Tibial nerve (tissue), 4 donors: ENCODE measurements around the gene IFITM10. TPM values are rescaled to one million over a fixed set of nuclear protein-coding genes. Genes with fewer than 3 reads are reported as not detected.

ENCODE experiments used
- DNase-seq, 2 donors: peaks; one replicate each; pipeline ENCODE4 v3.0.0-alpha.2; 2019; ENCODE audit warnings: low spot score in 2 of 2
- H3K27ac ChIP-seq, 4 donors: fragments of 200-600 bp; sonication (generic) in 3 of 4; one replicate each; pipeline ENCODE4 v1.5.1; 2017 to 2019; ENCODE audit warnings: mild to moderate bottlenecking in 1 of 4
- H3K27me3 ChIP-seq, 2 donors: fragments of 200-600 bp; sonication (generic) in 1 of 2; one replicate each; pipeline versions ENCODE4 v1.5.1 to v1.6.0; 2017 to 2019
- H3K36me3 ChIP-seq, 3 donors: fragments of 200-600 bp; sonication (generic); one replicate each; pipeline ENCODE4 v1.5.1; 2018 to 2019
- H3K4me1 ChIP-seq, 4 donors: fragments of 200-600 bp; sonication (generic) in 3 of 4; one replicate each; pipeline ENCODE4 v1.5.1; 2017 to 2019
- H3K4me3 ChIP-seq, 4 donors: fragments of 200-600 bp; sonication (generic) in 3 of 4; one replicate each; pipeline ENCODE4 v1.5.1; 2017 to 2019; ENCODE audit warnings: mild to moderate bottlenecking in 1 of 4, moderate library complexity in 1 of 4
- H3K9me3 ChIP-seq, 4 donors: fragments of 200-600 bp; sonication (generic) in 3 of 4; one replicate each; pipeline ENCODE4 v1.5.1; 2017 to 2019
- CTCF ChIP-seq, 5 experiments: fragments of 200-600 bp in 3 of 5; fragments of 450-650 bp in 2 of 5; sonication (generic) in 3 of 5; IDR thresholded peaks; one replicate each; pipeline ENCODE4 v1.5.1; 2016 to 2019; ENCODE audit warnings: antibody characterized with exemption in 5 of 5, mild to moderate bottlenecking in 3 of 5, moderate library complexity in 2 of 5
- EP300 ChIP-seq, 2 donors: sonication (generic); formaldehyde crosslinking; IDR thresholded peaks; one replicate each; pipeline ENCODE4 v1.6.1; 2017; ENCODE audit warnings: antibody characterized with exemption in 2 of 2, mild to moderate bottlenecking in 1 of 2
- POLR2A ChIP-seq, 2 donors: fragments of 450-650 bp; IDR thresholded peaks; one replicate each; pipeline ENCODE4 v1.6.1; 2017; ENCODE audit warnings: antibody characterized with exemption in 2 of 2, mild to moderate bottlenecking in 2 of 2, moderate library complexity in 2 of 2
- WGBS, 2 donors: methylation state at CpG; one replicate each; pipeline ENCODE4 v1.1.5; 2018; 5-methylcytosine and 5-hydroxymethylcytosine counted together
- total RNA-seq, 4 donors: library from RNA; depleted of rRNA; stranded (reverse); fragments of >200 nt; gene quantifications; one replicate each; pipeline ENCODE4 v1.1.0, GENCODE V29; 2016

Gene IFITM10
- total RNA-seq, 4 donors from 2014 or later = 5.9 to 54.9 (median 13.8) TPM

GRCh38 chr11:1728301-1728700, 22.1 kb downstream of the IFITM10 start:
- no peaks in the 10 kb centered on the region for H3K36me3 ChIP-seq
- no peak for DNase-seq
- no peak overlapping the region for H3K4me3 ChIP-seq
- no peaks in the 10 kb centered on the region for H3K4me1 ChIP-seq
- no peaks in the 10 kb centered on the region for H3K9me3 ChIP-seq
- peaks cover 0 to 62% of the 10 kb centered on the region in 2 donors for H3K27me3 ChIP-seq
- H3K27ac ChIP-seq = no peak overlapping the region
- TF ChIP-seq POLR2A (IDR thresholded peaks at IDR 0.05) (no peak), EP300 (IDR thresholded peaks at IDR 0.05) (no peak), CTCF (IDR thresholded peaks at IDR 0.05) (no peak)
- 56% methylated on average over 4 of the region's 4 CpGs for WGBS, 2 donors

- no peak for TF ChIP-seq CTCF (IDR thresholded peaks at IDR 0.05)
- no peak for TF ChIP-seq EP300 (IDR thresholded peaks at IDR 0.05)
- no peak for TF ChIP-seq POLR2A (IDR thresholded peaks at IDR 0.05)
- H3K9me3 ChIP-seq = no peaks in the 10 kb centered on the region
- WGBS, 2 donors = 71 to 72% methylated on average over 9 of the region's 9 CpGs
- H3K4me1 ChIP-seq = no peaks in the 10 kb centered on the region
- DNase-seq = no peak
- peaks cover 0 to 57% of the 10 kb centered on the region in 2 donors for H3K27me3 ChIP-seq
- no peaks in the 10 kb centered on the region for H3K36me3 ChIP-seq
- no peak overlapping the region for H3K4me3 ChIP-seq
- H3K27ac ChIP-seq = no peak overlapping the region
These were observed 22.5 kb downstream of the IFITM10 start for GRCh38 chr11:1727861-1728260.

- 74 to 76% methylated on average over 11 of the region's 11 CpGs for WGBS, 2 donors
- no peak for DNase-seq
- peaks cover 0 to 51% of the 10 kb centered on the region in 2 donors for H3K27me3 ChIP-seq
These were observed 23.2 kb downstream of the IFITM10 start for GRCh38 chr11:1727096-1727690.

GRCh38 chr11:1719781-1720180, 30.6 kb downstream of the IFITM10 start:
- Histone ChIP-seq H3K4me1 (peaks cover 0 to 9% (median 2%) of the 10 kb centered on the region in 4 donors), H3K27me3 (no peaks in the 10 kb centered on the region), H3K9me3 (no peaks in the 10 kb centered on the region), H3K4me3 (no peak overlapping the region), H3K36me3 (no peaks in the 10 kb centered on the region), H3K27ac (no peak overlapping the region)
- 78 to 84% methylated on average over 8 of the region's 8 CpGs for WGBS, 2 donors
- no peak for DNase-seq
- TF ChIP-seq EP300 (IDR thresholded peaks at IDR 0.05) (no peak), POLR2A (IDR thresholded peaks at IDR 0.05) (no peak), CTCF (IDR thresholded peaks at IDR 0.05) (no peak)

More at GRCh38 chr11:1727096-1727690, 23.2 kb downstream of the IFITM10 start:
- Histone ChIP-seq H3K27ac (no peak overlapping the region), H3K4me1 (no peaks in the 10 kb centered on the region), H3K36me3 (no peaks in the 10 kb centered on the region), H3K9me3 (no peaks in the 10 kb centered on the region), H3K4me3 (no peak overlapping the region)
- TF ChIP-seq CTCF (IDR thresholded peaks at IDR 0.05) = no peak
- TF ChIP-seq POLR2A (IDR thresholded peaks at IDR 0.05) = no peak
- no peak for TF ChIP-seq EP300 (IDR thresholded peaks at IDR 0.05)

- no peak for DNase-seq
- Histone ChIP-seq H3K4me3 (no peak overlapping the region), H3K27ac (peak overlapping the region in 1 of 4 donors; percentile 44), H3K27me3 (no peaks in the 10 kb centered on the region), H3K9me3 (no peaks in the 10 kb centered on the region), H3K36me3 (no peaks in the 10 kb centered on the region), H3K4me1 (peaks cover 0 to 9% (median 2%) of the 10 kb centered on the region in 4 donors)
- TF ChIP-seq POLR2A (IDR thresholded peaks at IDR 0.05) (no peak), CTCF (IDR thresholded peaks at IDR 0.05) (no peak), EP300 (IDR thresholded peaks at IDR 0.05) (no peak)
- 92 to 93% methylated on average over 15 of the region's 15 CpGs for WGBS, 2 donors
These were observed 32.1 kb downstream of the IFITM10 start for GRCh38 chr11:1718326-1718725.
